ENCODE measurements around the gene PLA2G4E.

GRCh38 chr15:41966414-41966812 lies 54.4 kb downstream of the PLA2G4E start:
- TF ChIP-seq CTCF (IDR thresholded peaks at IDR 0.05; ENCODE audit: low read length) (no peak), EZH2 (IDR thresholded peaks at IDR 0.05; ENCODE audit: borderline replicate concordance, low read length) (no peak)
